Neuronal stem cell (in vitro differentiated cells): ENCODE results near the gene STPG2.

Experiments
- DNase-seq: peaks from one replicate; pipeline ENCODE4 v3.0.0-alpha.2; 2013; ENCODE audit warnings: low spot score
- H2AFZ ChIP-seq: one replicate; pipeline ENCODE4 v1.6.1; 2013; ENCODE audit warnings: mild to moderate bottlenecking, low read length, inconsistent platforms
- H2AK5ac ChIP-seq: 2 replicates; pipeline ENCODE4 v1.6.1; 2013; ENCODE audit warnings: low read depth, mild to moderate bottlenecking, inconsistent platforms, low read length, moderate library complexity, mixed read lengths
- H2BK120ac ChIP-seq: 2 replicates; pipeline ENCODE4 v1.6.1; 2013; ENCODE audit warnings: low read depth, mild to moderate bottlenecking, inconsistent platforms, low read length, moderate library complexity, mixed read lengths
- H2BK12ac ChIP-seq: one replicate; pipeline ENCODE4 v1.6.1; 2013; ENCODE audit warnings: low read length, inconsistent platforms
- H2BK15ac ChIP-seq: 2 replicates; pipeline ENCODE4 v1.6.1; 2013; ENCODE audit warnings: mild to moderate bottlenecking, low read length, inconsistent platforms, mixed read lengths
- H2BK5ac ChIP-seq: one replicate; pipeline ENCODE4 v1.6.1; 2013; ENCODE audit warnings: inconsistent platforms, mild to moderate bottlenecking, low read length, moderate library complexity
- H3K14ac ChIP-seq: one replicate; pipeline ENCODE4 v1.6.1; 2013; ENCODE audit warnings: low read length, inconsistent platforms
- H3K18ac ChIP-seq: 2 replicates; pipeline ENCODE4 v1.6.1; 2013; ENCODE audit warnings: low read length, inconsistent platforms
- H3K23ac ChIP-seq: 2 replicates; pipeline ENCODE4 v1.6.1; 2013; ENCODE audit warnings: low read depth, mild to moderate bottlenecking, mixed read lengths, low read length, inconsistent platforms; ENCODE audit not compliant: poor library complexity
- H3K27ac ChIP-seq: replicated peaks from 3 replicates; pipeline ENCODE4 v1.5.1; 2013; ENCODE audit warnings: low read length, inconsistent platforms
- H3K27me3 ChIP-seq, 3 experiments: 2 replicates each; pipeline ENCODE4 v1.6.1; 2013; ENCODE audit warnings: low read length in 3 of 3, mild to moderate bottlenecking in 2 of 3, inconsistent platforms in 1 of 3, low read depth in 1 of 3, mixed read lengths in 1 of 3, moderate library complexity in 1 of 3; ENCODE audit not compliant: control insufficient read depth in 3 of 3, insufficient read depth in 3 of 3
- H3K36me3 ChIP-seq, 2 donors: replicated peaks in 1 of 2; 2 replicates each; pipeline ENCODE4 v1.6.1; 2013; ENCODE audit warnings: low read length in 2 of 2; ENCODE audit not compliant: control insufficient read depth in 2 of 2, insufficient read depth in 2 of 2
- H3K4ac ChIP-seq: 2 replicates; pipeline ENCODE4 v1.6.1; 2013; ENCODE audit warnings: inconsistent platforms, mild to moderate bottlenecking, low read length, moderate library complexity
- H3K4me1 ChIP-seq, 2 donors: 1 replicate in 1 of 2; 2 replicates in 1 of 2; pipeline ENCODE4 v1.6.1; 2013; ENCODE audit warnings: low read length in 2 of 2, low read depth in 1 of 2; ENCODE audit not compliant: control insufficient read depth in 2 of 2, insufficient read depth in 1 of 2
- H3K4me2 ChIP-seq: one replicate; pipeline ENCODE4 v1.6.1; 2013; ENCODE audit warnings: mild to moderate bottlenecking, low read length, inconsistent platforms; ENCODE audit not compliant: insufficient read depth, poor library complexity, severe bottlenecking
- H3K4me3 ChIP-seq, 2 donors: 2 replicates each; pipeline ENCODE4 v1.5.1; 2013; ENCODE audit warnings: low read length in 2 of 2, mild to moderate bottlenecking in 2 of 2, inconsistent platforms in 1 of 2, moderate library complexity in 1 of 2
- H3K79me1 ChIP-seq: one replicate; pipeline ENCODE4 v1.6.1; 2013; ENCODE audit warnings: low read depth, mild to moderate bottlenecking, inconsistent platforms, low read length, moderate library complexity
- H3K9ac ChIP-seq: one replicate; pipeline ENCODE4 v1.6.1; 2013; ENCODE audit warnings: mild to moderate bottlenecking, low read depth, low read length, inconsistent platforms; ENCODE audit not compliant: poor library complexity
- H3K9me3 ChIP-seq, 2 donors: replicated peaks in 1 of 2; 2 replicates each; pipeline versions ENCODE3 to v1.6.1; 2013; ENCODE audit warnings: low read length in 2 of 2, mild to moderate bottlenecking in 2 of 2, inconsistent platforms in 1 of 2, low read depth in 1 of 2, mixed read lengths in 1 of 2, moderate library complexity in 1 of 2; ENCODE audit not compliant: control insufficient read depth in 2 of 2, insufficient read depth in 1 of 2
- H4K8ac ChIP-seq: one replicate; pipeline ENCODE4 v1.6.1; 2013; ENCODE audit warnings: low read depth, mild to moderate bottlenecking, inconsistent platforms, low read length, moderate library complexity
- H4K91ac ChIP-seq: one replicate; pipeline ENCODE4 v1.6.1; 2013; ENCODE audit warnings: low read length, low read depth, mild to moderate bottlenecking, inconsistent platforms; ENCODE audit not compliant: poor library complexity
- WGBS, 2 donors: extraction: QIAGEN DNeasy Blood & Tissue Kit; methylation state at CpG; one replicate each; pipeline ENCODE4 v1.1.7; 2013; ENCODE audit warnings: missing lambda C conversion rate in 2 of 2, mixed read lengths in 1 of 2; ENCODE audit not compliant: insufficient read length in 2 of 2, insufficient replicate concordance in 1 of 2; ENCODE audit errors: extremely low coverage in 2 of 2; 5-methylcytosine and 5-hydroxymethylcytosine counted together

Gene STPG2

GRCh38 chr4:98176531-98176930 is 33.3 kb upstream of the STPG2 start:
- Histone ChIP-seq H3K23ac (no peak overlapping the region), H3K4me3 (no peak overlapping the region), H3K14ac (no peak overlapping the region), H3K4me2 (no peak overlapping the region), H3K9me3 (no peaks in the 10 kb centered on the region), H3K27me3 (no peaks in the 10 kb centered on the region), H2AFZ (no peak overlapping the region), H3K36me3 (no peaks in the 10 kb centered on the region), H3K79me1 (no peaks in the 10 kb centered on the region), H2BK15ac (no peak overlapping the region), H2BK120ac (no peak overlapping the region), H3K27ac (no peak overlapping the region), H3K9ac (no peak overlapping the region), H3K4me1 (peaks cover 0 to 3% of the 10 kb centered on the region in 2 donors), H3K18ac (no peak overlapping the region), H2BK5ac (no peak overlapping the region), H4K8ac (no peak overlapping the region), H2AK5ac (no peak overlapping the region), H3K4ac (no peak overlapping the region), H2BK12ac (no peak overlapping the region), H4K91ac (no peak overlapping the region)
- no CpG with 5 or more reads among the region's 2 CpGs for WGBS, 2 donors
- no peak for DNase-seq

- WGBS, 2 donors, result no CpG with 5 or more reads among the region's 1 CpG
- no peak for DNase-seq
- H2BK5ac ChIP-seq, result no peak overlapping the region
- H3K4me2 ChIP-seq, result no peak overlapping the region
- H3K9me3 ChIP-seq, result no peaks in the 10 kb centered on the region
- H3K27me3 ChIP-seq, result no peaks in the 10 kb centered on the region
- H3K18ac ChIP-seq, result no peak overlapping the region
- H3K27ac ChIP-seq, result no peak overlapping the region
- H2AK5ac ChIP-seq, result no peak overlapping the region
- no peaks in the 10 kb centered on the region for H3K79me1 ChIP-seq
- no peak overlapping the region for H2AFZ ChIP-seq
- no peak overlapping the region for H3K23ac ChIP-seq
- H3K4me3 ChIP-seq, result no peak overlapping the region
- no peak overlapping the region for H4K91ac ChIP-seq
- H2BK15ac ChIP-seq, result no peak overlapping the region
- H2BK120ac ChIP-seq, result no peak overlapping the region
- H3K14ac ChIP-seq, result no peak overlapping the region
- no peaks in the 10 kb centered on the region for H3K36me3 ChIP-seq
- no peak overlapping the region for H3K4ac ChIP-seq
- H2BK12ac ChIP-seq, result no peak overlapping the region
- no peak overlapping the region for H3K9ac ChIP-seq
- H4K8ac ChIP-seq, result no peak overlapping the region
- H3K4me1 ChIP-seq, result peaks cover 0 to 1% of the 10 kb centered on the region in 2 donors
These were observed 26.8 kb upstream of the STPG2 start for GRCh38 chr4:98170035-98170434.

- Histone ChIP-seq H3K27me3 (no peaks in the 10 kb centered on the region), H3K18ac (no peak overlapping the region), H2AFZ (no peak overlapping the region), H2BK12ac (no peak overlapping the region), H3K23ac (no peak overlapping the region), H3K79me1 (no peaks in the 10 kb centered on the region), H3K4me3 (no peak overlapping the region), H2BK5ac (no peak overlapping the region), H3K27ac (no peak overlapping the region), H3K14ac (no peak overlapping the region), H3K36me3 (no peaks in the 10 kb centered on the region), H2AK5ac (no peak overlapping the region), H3K4ac (no peak overlapping the region), H2BK120ac (no peak overlapping the region), H3K9me3 (no peaks in the 10 kb centered on the region), H2BK15ac (no peak overlapping the region), H4K91ac (no peak overlapping the region), H3K4me2 (no peak overlapping the region), H3K9ac (no peak overlapping the region), H4K8ac (no peak overlapping the region), H3K4me1 (peaks cover 0 to 1% of the 10 kb centered on the region in 2 donors)
- no peak for DNase-seq
- no CpG with 5 or more reads among the region's 2 CpGs for WGBS, 2 donors
These were observed 23.4 kb upstream of the STPG2 start for GRCh38 chr4:98166731-98167041.

GRCh38 chr4:98166025-98166730 is 22.9 kb upstream of the STPG2 start:
- Histone ChIP-seq H3K23ac (no peak overlapping the region), H3K14ac (no peak overlapping the region), H3K9me3 (no peaks in the 10 kb centered on the region), H3K4me1 (peaks cover 0 to 1% of the 10 kb centered on the region in 2 donors), H3K79me1 (no peaks in the 10 kb centered on the region), H3K9ac (no peak overlapping the region), H3K18ac (no peak overlapping the region), H3K4me3 (no peak overlapping the region), H4K91ac (no peak overlapping the region), H2BK12ac (no peak overlapping the region), H4K8ac (no peak overlapping the region), H2AFZ (no peak overlapping the region), H3K4ac (no peak overlapping the region), H2BK15ac (no peak overlapping the region), H2BK120ac (no peak overlapping the region), H3K36me3 (no peaks in the 10 kb centered on the region), H2BK5ac (no peak overlapping the region), H3K27ac (no peak overlapping the region), H3K4me2 (no peak overlapping the region), H3K27me3 (no peaks in the 10 kb centered on the region), H2AK5ac (no peak overlapping the region)
- no peak for DNase-seq
- no CpG with 5 or more reads among the region's 7 CpGs for WGBS, 2 donors
